ENCODE results near the gene CAPG.
"Not testable (repeated sequence)": the region's sequence is repeated elsewhere in the genome, so short reads cannot be mapped to it uniquely, and the experiment has no call there.

Gene CAPG

DNA sequence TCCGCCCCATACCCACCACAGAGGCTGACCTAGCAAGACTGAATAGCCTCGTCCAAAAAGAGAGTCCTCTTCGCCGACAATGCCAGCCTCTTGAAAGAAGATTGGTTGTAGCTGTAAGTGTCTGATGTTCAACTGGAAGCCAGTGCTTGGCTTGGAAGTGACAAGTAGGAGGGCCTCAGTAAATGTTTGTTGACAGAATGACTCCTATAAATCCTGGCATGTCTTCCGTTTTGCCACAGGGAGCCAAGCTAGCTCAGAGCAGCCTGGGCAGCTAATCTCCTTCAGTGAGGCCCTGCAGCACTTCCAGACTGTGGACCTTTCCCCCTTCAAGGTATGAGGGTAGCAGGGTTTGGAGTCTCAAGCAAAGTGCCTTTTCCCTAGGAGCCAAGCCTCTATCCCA lies 40.7 kb downstream of the CAPG start:
- TF ChIP-seq, protein P1, sequence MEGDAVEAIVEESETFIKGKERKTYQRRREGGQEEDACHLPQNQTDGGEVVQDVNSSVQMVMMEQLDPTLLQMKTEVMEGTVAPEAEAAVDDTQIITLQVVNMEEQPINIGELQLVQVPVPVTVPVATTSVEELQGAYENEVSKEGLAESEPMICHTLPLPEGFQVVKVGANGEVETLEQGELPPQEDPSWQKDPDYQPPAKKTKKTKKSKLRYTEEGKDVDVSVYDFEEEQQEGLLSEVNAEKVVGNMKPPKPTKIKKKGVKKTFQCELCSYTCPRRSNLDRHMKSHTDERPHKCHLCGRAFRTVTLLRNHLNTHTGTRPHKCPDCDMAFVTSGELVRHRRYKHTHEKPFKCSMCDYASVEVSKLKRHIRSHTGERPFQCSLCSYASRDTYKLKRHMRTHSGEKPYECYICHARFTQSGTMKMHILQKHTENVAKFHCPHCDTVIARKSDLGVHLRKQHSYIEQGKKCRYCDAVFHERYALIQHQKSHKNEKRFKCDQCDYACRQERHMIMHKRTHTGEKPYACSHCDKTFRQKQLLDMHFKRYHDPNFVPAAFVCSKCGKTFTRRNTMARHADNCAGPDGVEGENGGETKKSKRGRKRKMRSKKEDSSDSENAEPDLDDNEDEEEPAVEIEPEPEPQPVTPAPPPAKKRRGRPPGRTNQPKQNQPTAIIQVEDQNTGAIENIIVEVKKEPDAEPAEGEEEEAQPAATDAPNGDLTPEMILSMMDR (IDR thresholded peaks at IDR 0.05; ENCODE audit: low read depth, low read length, missing control alignments): no peak
- no peak for DNase-seq (ENCODE audit: low read depth)
- no peak overlapping the region for H3K4me3 ChIP-seq (ENCODE audit: low read depth, low read length)

DNA sequence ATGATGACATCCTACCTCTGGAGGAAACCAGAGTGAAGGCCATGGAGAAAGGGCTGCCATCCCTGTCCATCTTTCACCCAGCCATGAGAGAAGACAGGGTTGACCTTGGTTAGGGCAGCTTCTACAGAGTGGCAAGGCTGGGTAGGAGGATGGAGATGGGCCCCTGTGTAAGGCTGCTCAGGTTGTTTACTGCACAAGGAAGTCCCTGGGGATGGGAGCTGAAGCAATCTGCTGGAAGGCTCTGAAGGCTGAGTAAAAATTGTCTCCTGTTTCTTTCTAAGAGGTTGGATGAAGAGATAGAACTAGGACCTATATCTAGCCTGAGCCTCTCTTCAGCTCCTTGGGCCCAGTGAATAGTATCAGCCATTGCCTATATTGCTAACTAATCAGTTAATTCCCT lies 41.2 kb downstream of the CAPG start:
- no peak for DNase-seq (ENCODE audit: low read depth)
- TF ChIP-seq, protein P1 (IDR thresholded peaks at IDR 0.05; ENCODE audit: low read depth, low read length, missing control alignments): no peak
- H3K4me3 ChIP-seq (ENCODE audit: low read depth, low read length): no peak overlapping the region

DNA sequence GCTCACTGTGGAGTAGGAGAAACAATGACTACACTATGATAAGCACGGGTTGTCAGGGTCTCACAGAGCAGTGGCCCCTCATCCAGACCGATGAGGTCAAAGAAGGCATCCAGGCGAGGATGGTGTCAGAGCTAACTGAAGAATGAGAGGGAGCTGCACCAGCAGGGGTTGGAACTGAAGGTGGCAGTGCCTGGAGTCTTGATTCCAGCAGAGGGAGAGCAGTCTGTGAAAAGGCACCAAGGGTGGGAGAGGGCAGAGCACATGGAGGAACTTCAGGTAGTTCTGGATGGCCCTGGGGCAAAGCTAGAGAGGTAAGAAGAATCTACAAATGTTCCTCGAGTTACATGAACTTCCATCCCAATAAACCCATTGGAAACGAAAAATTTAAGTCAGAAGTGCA lies 43.0 kb downstream of the CAPG start:
- H3K4me3 ChIP-seq (ENCODE audit: low read depth, low read length): no peak overlapping the region
- DNase-seq (ENCODE audit: low read depth): no peak
- TF ChIP-seq, protein P1 (IDR thresholded peaks at IDR 0.05; ENCODE audit: low read depth, low read length, missing control alignments): no peak

DNA sequence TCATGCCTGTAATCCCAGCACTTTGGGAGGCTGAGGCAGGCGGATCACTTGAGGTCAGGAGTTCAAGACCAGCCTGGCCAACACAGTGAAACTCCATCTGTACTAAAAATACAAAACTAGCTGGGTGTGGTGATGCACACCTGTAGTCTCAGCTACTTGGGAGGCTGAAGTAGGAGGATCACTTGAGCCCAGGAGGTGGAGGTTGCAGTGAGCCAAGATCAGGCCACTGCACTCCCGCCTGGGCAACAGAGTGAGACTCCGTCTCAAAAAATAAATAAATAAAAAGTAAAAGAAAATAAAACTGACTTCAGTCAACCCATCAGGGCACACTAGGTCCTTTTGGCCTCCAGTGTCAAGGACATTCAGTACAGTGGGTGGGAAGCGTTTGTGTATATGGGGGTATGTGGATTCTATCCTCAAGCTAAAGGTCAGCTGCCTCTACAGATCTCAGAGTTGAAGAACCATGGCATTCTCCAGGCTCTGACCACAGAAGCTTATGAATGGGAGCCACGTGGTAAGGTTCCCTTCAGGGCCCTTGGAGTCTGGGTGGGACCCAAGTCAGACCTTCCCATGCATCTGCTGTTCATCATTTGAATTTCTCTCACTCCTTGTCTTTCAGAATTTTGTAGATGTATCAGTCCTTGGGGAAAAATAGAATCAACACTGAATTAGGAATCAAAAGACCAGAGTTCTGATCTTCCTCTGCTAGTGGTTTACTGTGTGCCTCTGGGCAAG lies 47.3 kb downstream of the CAPG start:
- not testable (repeated sequence) for H3K4me3 ChIP-seq (ENCODE audit: low read depth, low read length); DNase-seq (ENCODE audit: low read depth)

DNA sequence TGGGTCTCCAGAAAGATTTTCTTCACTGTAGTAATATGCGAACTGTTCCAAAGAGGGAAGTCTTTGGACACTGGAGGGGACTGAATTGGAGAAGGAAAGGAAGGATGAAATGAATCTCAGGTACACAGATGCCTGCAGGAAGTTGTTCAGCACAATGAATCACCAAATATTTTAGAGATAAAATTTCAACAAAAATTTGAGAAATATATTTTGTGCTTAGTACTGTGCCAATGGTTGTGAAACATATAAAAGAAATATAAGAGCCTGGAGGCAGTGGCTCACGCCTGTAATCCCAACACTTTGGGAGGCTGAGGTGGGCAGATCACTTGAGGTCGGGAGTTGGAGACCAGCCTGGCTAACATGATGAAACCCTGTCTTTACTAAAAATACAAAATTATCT lies 52.4 kb downstream of the CAPG start:
- no peak for DNase-seq (ENCODE audit: low read depth)
- H3K4me3 ChIP-seq (ENCODE audit: low read depth, low read length): no peak overlapping the region
- TF ChIP-seq, protein P1 (IDR thresholded peaks at IDR 0.05; ENCODE audit: low read depth, low read length, missing control alignments): no peak

DNA sequence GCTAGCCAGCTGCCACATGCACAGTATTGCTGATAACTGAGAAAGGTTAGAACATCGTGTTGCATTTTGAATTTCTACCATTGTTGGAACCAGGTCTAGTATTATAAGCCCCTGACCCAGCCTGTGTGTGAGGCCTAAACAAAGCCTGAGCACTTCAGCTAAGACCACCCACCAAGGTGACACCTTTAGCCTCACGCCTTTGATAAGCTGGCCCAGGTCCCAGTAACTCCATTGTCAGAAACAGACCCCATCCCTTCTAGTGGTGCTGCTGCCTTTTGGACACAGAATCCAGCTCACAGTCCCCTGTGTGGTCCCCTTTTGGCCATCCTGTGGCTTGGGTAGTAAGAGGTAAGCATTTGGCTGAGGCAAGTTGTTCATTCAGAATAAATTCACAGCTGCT lies 54.0 kb downstream of the CAPG start:
- TF ChIP-seq, protein P1 (IDR thresholded peaks at IDR 0.05; ENCODE audit: low read depth, low read length, missing control alignments): no peak
- DNase-seq (ENCODE audit: low read depth): no peak
- H3K4me3 ChIP-seq (ENCODE audit: low read depth, low read length): no peak overlapping the region

DNA sequence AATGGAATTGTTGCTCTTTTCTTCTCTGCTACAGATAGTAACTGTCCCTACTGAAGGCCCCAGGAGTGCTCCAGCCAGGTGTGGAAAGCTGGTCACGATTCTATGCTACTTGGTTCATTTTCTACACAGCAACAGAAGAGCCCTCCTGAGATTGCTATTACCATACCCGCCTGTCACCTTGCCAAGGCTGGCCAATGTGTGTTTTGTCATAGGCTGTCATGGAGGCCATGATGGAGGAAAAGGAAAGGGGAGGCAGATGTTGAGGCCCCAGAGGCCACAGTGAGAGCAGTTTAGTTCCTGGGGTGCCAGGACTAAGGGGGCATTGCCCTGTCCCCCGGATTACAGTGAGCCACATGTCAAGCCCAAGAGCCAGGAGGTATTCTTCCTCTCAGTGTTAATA lies 54.6 kb downstream of the CAPG start:
- TF ChIP-seq, protein P1 (IDR thresholded peaks at IDR 0.05; ENCODE audit: low read depth, low read length, missing control alignments): no peak
- no peak for DNase-seq (ENCODE audit: low read depth)
- H3K4me3 ChIP-seq (ENCODE audit: low read depth, low read length): peak overlapping the region; percentile 99

Data from GM12864 (cell line).